ENCODE measurements around the gene REPIN1.
A peak's percentile ranks its signal among the peaks of the same experiment; 100 is the strongest.

The REPIN1 gene

GRCh38 chr7:150380463-150380862 is 11.8 kb downstream of the REPIN1 start:
- no peak for TF ChIP-seq CTCF (IDR thresholded peaks at IDR 0.05; ENCODE audit: insufficient read depth, missing control alignments)
- DNase-seq (ENCODE audit: insufficient read length, low spot score) (no peak), FAIRE-seq (no peak)

- FAIRE-seq = no peak
- TF ChIP-seq CTCF (IDR thresholded peaks at IDR 0.05; ENCODE audit: insufficient read depth, missing control alignments) = no peak
- DNase-seq (ENCODE audit: insufficient read length, low spot score) = no peak
These were observed 12.5 kb downstream of the REPIN1 start for GRCh38 chr7:150381096-150381495.

- DNase-seq (ENCODE audit: insufficient read length, low spot score) (no peak), FAIRE-seq (no peak)
- no peak for TF ChIP-seq CTCF (IDR thresholded peaks at IDR 0.05; ENCODE audit: insufficient read depth, missing control alignments)
These were observed 13.1 kb downstream of the REPIN1 start for GRCh38 chr7:150381785-150382122.

GRCh38 chr7:150382123-150382843 is 13.7 kb downstream of the REPIN1 start:
- no peak for DNase-seq (ENCODE audit: insufficient read length, low spot score)
- no peak for TF ChIP-seq CTCF (IDR thresholded peaks at IDR 0.05; ENCODE audit: insufficient read depth, missing control alignments)
- FAIRE-seq = no peak

- DNase-seq (ENCODE audit: insufficient read length, low spot score) = no peak
- FAIRE-seq = no peak
- TF ChIP-seq CTCF (IDR thresholded peaks at IDR 0.05; ENCODE audit: insufficient read depth, missing control alignments) = no peak
These were observed 14.2 kb downstream of the REPIN1 start for GRCh38 chr7:150382844-150383225.

GRCh38 chr7:150383710-150384397 is 15.2 kb downstream of the REPIN1 start:
- DNase-seq (ENCODE audit: insufficient read length, low spot score) = peak; percentile 89

More at GRCh38 chr7:150383710-150384397, 15.2 kb downstream of the REPIN1 start:
- TF ChIP-seq CTCF (IDR thresholded peaks at IDR 0.05; ENCODE audit: insufficient read depth, missing control alignments) = no peak
- no peak for FAIRE-seq
